GM18498 (cell line): ENCODE results near the gene CACHD1.
"Not testable (repeated sequence)": the region's sequence is repeated elsewhere in the genome, so short reads cannot be mapped to it uniquely, and the experiment has no call there.

ENCODE experiments used
- ATAC-seq: cut with Tn5 transposase; IDR thresholded peaks from one replicate; pipeline ENCODE4 v1.9.1; 2021; ENCODE audit warnings: mild to moderate bottlenecking, moderate library complexity; ENCODE audit not compliant: unreplicated experiment

CACHD1 gene

DNA sequence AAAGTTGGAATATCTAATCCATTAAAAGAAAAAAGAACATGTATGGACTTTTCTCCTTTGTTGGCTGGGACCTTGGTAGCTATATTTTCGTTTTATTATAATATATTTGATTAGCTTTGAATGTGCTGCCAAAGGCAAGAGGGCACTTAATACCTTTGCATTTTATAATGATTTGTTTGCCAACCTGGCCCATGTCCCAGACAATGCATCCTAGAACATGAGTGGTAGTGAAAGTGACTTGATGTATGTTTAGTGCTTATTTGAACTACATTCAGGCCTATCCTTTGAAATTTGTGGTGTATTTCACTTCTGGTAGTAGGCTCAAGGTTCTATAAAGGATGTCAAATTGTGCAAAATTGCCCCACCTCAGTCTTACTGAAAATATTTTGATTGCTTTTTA is 25.9 kb downstream of the CACHD1 start:
- ATAC-seq, result no peak

DNA sequence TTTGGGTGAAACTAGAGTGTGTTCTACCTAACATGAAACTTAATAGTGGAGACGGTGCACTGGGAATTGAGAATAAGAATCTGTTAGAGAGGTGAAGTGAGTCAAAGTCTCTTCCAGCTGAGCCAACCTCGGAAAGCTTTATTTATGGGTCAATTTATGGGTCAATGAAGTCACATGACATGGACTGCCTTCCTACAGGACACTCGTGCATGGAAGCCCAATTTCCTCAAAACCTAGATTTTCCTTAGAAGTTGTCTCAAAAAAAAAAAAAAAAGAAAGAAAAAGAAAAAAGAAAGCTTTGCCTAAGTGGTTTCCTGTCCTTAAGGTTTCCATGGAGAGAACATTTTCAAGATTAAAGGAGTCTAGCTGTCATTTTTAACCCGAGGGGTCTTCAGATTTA is 26.7 kb downstream of the CACHD1 start:
- no peak for ATAC-seq

- no peak for ATAC-seq
Measured at GRCh38 chr1:64497088-64497883, 27.4 kb downstream of the CACHD1 start.

DNA sequence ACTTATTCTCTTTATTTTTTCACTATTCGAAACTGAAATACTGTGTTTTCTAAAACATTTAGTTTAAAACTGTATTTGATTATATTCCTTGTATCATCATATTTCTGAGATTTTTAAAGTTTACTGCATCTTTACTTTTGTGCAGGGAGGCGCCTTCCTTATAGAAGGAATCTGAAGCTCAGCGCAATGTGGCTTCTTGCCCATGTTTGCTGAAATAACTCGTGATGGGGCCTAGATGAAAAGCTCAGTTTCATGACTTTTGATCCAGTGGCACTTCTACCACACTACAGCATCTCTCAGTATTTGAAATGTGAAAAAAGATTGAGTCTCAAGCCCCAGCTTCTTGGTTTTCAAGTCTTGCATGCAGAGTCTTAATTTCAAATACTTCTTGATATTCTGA is 28.4 kb downstream of the CACHD1 start:
- ATAC-seq, result no peak

GRCh38 chr1:64499011-64499410 is 29.1 kb downstream of the CACHD1 start:
- no peak for ATAC-seq

- ATAC-seq, result no peak
Measured at GRCh38 chr1:64499966-64500365, 30.0 kb downstream of the CACHD1 start.

GRCh38 chr1:64502083-64502482 is 32.2 kb downstream of the CACHD1 start:
- ATAC-seq, result no peak

DNA sequence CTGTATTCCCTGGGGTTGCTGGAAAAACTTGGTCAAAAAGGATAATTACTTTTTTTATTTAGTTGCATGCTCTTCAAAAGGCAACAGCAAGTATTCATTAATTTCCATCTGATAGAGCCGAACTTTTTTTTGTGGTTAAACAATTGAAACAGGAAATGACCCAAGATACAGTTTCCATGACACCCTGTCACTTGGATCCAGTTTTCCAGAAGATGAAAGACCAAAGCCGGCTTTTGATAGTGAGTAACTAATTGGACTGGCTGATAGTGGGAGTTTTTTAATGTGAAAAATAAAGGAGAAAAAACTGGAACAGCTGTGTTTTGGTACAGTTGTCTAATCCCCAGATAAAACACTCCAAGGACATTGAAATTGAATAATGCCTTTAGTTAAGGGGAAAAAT is 33.0 kb downstream of the CACHD1 start:
- ATAC-seq, result no peak

DNA sequence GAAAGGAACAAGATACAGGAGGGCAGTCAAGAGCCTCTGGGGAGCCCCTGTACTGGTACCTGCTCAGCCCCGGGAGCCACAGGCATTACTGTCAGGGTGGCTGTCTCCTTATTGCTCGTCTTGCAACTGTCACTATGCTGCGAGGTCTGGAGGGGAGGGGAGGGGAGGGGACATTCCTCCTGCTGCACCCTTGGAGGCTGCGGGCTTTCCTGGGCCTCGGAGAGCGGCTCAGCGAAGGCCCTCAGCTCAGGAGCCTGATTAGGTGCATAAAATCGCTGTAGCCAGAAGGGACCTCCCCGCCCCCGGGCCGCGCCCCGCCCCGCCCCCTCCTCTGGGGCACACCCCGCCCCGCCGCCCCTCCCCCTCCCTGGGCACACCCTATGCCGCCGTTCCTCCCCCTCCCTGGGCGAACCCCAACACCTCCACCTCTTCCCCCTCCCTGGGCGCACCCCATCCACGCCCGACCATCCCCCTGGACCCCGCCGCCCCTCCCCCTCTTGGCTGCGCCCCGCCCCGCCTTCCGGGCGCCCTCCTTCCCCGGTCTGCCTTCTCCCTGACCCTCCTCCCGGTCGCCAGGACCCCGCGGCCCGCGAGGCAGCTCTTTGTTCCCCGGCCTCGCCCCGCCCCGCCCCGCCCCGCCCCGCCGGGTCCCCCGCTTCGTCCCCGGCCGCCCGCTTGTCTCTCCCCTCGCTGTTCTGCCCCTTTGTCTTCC is 35.5 kb downstream of the CACHD1 start:
- no peak for ATAC-seq

GRCh38 chr1:64505944-64506655 is 36.2 kb downstream of the CACHD1 start:
- ATAC-seq, result no peak

DNA sequence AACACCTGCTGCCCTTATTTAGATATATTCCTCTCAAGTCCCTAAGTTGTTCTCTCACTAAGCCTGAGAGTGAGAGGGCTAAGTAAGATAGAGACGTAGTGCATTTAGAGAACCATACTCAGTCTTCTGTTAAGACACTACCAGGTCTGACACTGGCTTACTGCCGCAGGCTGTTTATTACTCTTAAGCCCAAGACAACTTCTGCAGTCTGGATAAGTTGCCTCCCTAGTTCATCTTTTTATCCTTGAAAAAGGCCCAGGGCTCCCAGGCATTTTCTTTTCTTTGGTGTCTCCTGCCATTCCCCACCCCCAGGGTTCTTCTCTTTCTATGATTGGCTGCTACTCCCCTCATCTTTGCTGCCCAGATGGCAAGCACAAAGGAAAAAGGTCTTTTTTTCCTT is 38.7 kb downstream of the CACHD1 start:
- ATAC-seq, result no peak

DNA sequence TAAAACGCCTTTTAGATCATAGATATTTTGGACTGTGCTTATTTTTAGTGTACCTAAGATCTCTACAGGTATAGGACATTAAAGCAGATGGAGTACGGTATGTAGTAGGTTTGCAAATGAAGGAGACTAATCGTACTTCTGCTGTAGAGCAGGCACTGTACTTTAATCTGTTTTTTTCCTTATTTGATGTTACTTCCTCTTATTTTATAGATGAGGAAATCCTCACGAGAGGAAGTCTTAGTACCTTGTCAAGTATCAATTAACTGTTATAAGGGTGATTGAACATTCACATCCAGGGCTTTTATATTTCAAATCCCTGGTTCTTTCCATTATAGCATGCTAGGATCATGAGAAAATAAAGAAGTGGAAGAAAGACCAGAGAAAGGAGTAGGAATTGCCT is 41.1 kb downstream of the CACHD1 start:
- no peak for ATAC-seq

DNA sequence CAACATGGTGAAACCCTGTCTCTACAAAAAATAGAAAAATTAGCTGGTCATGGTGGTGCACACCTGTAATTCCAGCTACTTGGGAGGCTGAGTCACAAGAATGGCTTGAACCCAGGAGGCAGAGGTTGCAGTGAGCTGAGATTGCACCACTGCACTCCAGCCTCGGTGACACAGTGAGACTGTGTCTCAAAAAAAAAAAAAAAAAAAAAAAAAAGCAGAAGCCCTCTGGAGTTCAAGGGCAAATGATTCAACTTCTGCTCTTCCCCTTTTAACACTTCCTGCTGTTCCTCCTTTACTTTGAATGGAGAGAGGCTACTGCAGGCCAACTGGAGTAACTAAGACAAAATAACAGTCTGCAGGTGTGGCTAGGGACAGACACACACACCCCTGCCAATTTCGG is 42.3 kb downstream of the CACHD1 start:
- ATAC-seq, result not testable (repeated sequence)

DNA sequence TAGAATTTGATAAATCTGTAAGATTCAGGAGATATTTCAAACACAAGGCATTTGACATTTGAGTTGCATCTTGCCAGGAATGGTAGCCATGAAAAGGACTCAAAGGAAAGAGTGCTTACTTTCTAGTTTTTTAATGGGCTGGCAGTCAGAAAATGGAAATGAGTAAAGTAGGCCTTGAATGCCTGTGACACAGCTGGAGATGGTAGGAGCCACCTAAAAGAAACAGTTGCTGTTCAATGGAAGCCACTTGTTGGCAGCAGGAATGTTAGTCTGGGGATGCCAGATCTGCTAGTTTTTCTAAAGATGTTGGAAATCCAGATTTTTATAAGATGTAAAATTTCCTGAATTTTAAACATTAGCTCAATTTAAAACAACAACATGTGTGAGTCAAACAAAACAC is 43.6 kb downstream of the CACHD1 start:
- ATAC-seq, result no peak

- no peak for ATAC-seq
Measured at GRCh38 chr1:64514197-64514765, 44.4 kb downstream of the CACHD1 start.

DNA sequence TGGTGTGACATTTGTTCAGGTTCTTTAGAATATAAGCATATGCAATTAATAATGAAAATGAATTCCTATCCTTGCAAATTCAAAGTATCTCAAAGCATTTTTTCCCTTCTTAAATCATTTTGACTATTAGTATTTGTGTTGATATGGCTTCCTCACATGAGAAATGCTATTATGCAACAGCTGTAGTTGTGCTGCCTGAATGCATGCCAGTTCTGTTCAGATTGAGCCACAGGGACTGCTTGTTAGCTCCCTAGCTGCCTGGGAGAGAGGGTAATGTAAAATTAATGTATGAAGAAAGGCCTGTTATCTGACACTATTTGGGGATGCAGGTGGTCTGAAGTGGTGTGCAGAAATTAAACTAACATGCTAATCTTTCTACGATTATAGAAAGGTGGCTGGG is 45.5 kb downstream of the CACHD1 start:
- no peak for ATAC-seq

DNA sequence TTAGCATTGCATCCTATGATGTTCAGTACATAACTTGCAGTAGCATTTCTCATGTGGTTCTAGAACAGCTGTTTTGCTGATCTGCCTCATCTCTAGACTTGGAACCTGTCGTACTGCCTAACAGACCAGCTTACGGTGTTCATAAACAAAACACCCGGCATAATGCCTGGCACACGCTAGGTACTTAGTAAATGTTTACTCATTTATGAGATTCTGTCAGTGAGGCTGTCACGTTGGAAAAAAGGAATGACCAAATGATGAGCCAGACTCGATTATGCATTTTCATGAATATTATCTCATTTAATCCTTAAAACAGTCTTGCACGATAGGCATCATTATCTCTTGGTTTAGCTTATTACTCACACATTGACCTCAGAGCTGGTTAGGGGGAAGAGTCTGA is 46.4 kb downstream of the CACHD1 start:
- ATAC-seq, result no peak

GRCh38 chr1:64516803-64517568 is 47.1 kb downstream of the CACHD1 start:
- no peak for ATAC-seq

DNA sequence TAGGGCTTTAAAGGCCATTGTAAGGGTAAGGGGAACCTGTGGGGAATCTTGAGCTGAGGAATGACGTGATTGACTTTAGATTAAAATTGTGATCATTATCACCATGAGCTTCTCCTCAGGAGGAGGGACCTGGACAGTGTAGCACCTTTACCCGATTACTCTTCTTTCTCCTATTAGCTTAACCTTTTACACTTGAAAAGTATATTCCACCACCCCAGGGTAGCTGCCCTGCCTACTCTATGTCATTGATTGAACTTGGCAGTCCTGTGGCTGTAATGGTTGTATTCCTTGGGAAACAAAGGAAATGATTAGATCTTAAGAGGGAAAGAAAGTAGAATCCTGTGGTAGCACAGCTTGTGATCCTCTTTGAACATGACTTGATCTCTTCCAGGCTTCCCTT is 47.7 kb downstream of the CACHD1 start:
- no peak for ATAC-seq

DNA sequence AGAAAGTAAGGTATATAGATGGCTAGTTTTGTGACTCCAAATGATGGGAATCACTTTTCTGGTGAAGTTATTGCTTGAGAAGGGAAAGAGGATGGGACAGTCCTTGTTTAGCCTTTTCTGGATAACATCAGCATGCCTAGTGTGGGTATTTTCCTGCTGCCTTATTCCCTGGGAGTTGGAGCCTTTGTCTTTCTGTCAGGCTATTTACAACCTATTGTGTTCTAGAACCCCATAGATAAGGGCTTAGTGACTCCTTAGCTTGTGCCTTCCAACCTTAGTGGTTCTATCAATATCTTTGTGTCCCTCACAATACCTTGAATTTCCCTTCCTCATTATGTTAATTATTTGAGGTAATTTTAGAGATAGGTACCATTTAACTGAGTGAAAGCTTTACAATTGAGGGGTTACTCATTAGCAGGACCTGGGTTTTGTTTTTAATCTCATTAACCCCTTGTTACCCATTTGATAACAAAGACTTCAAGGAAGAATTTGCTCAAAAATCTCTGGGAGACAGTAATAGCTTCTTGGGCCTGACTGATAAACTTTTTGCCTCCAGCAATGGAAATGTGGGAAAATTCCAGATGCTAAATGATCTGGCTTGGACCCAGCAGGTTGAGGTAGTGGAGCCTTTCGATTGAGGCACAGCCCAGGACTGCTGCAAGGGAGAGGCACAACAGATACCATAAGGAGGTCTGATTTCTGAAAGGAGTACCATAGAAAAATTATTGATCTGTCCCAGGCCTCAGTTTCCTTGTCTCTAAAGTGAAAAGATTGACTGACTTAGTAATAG is 49.0 kb downstream of the CACHD1 start:
- ATAC-seq, result no peak
